ENCODE data around the gene JMJD8.

Gene JMJD8

DNA sequence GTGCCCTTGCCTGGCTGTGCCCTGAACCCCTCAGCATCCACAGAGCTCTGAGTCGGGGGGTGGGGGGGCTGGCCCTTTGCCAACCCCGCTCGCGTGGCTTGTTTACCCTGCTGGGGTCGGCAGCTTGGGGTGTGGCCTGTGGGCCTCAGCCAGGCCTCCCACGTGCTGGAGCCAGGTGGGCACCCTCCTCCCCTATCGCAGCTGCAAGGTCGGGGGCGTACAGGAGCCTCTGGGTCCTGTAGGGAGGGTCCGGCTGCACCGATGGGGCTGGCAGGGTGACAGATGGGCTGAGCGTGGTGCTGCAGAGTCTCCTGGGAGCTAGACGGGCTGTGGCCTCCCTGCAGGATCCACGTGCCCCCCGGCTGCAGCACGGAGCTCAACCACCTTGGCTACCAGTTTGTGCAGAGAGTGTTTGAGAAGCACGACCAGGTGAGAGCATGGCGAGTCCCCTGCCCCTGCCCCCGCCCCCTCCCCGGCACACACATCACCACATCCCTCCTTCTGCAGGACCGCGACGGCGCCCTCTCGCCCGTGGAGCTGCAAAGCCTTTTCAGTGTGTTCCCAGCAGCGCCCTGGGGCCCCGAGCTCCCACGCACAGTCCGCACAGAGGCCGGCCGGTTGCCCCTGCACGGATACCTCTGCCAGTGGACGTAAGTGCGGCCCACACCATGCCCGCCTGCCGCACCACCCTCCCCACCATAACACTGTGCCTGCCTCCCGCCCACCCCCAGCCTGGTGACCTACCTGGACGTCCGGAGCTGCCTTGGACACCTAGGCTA, 12.6 kb downstream of the JMJD8 start:
- H3K4me1 ChIP-seq, result peaks cover 22 to 42% (median 31%) of the 10 kb centered on the region in 10 experiments
- H3K4me2 ChIP-seq, result no peak overlapping the region
- peaks cover 12 to 29% (median 17%) of the 10 kb centered on the region in 11 experiments for H3K27me3 ChIP-seq
- TF ChIP-seq Cebpa-rat (IDR thresholded peaks at IDR 0.05), result no peak
- H3K9me3 ChIP-seq (replicated peaks in 1 of 11), result no peaks in the 10 kb centered on the region
- H3K27ac ChIP-seq, result no peak overlapping the region
- H4K20me1 ChIP-seq, result peaks cover 34 to 82% (median 75%) of the 10 kb centered on the region in 11 experiments; a peak in 21 of 22 replicates
- H3K4me3 ChIP-seq, result no peak overlapping the region
- peak overlapping the region in 1 of 11 experiments; percentile 29; a peak in 2 of 22 replicates for H3K9ac ChIP-seq
- H3K36me3 ChIP-seq, result peaks cover 49 to 59% (median 52%) of the 10 kb centered on the region in 11 experiments

DNA sequence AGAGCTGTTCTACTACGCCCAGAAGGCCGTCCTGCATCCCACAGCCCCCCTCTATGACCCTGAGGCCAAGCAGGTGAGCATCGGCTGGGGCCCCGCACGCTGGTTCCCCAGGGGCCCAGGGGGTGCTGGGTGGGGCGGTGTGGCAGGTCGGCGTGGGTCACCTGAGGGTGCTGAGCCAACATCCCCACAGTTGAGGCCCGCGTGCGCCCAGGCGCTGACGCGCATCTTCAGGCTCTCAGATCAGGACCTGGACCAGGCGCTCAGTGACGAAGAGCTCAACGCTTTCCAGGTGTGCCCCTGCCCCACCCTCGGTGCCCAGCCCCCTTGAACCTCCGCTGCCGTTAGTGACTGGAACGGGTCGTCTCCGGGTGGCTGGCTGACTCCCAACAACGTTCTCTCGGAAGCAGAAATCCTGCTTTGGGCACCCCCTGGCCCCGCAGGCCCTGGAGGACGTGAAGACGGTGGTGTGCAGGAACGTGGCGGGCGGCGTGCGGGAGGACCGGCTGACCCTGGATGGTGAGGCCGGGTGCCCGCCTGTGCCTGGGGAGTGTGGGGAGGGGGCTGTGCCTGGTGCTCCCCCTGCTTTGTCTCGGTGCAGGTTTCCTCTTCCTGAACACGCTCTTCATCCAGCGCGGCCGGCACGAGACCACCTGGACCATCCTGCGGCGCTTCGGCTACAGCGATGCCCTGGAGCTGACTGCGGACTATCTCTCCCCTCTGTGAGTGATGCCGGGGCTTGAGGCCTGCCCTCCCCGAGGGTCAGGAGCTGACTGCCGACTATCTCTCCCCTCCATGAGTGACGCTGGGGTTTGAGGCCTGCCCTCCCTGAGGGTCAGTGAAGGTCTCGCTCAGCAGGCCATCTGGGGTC, 13.4 kb downstream of the JMJD8 start:
- no peaks in the 10 kb centered on the region for H3K9me3 ChIP-seq (replicated peaks in 1 of 11)
- peak overlapping the region in 6 of 11 experiments; percentile 15 to 98 (median 95); a peak in 5 of 22 replicates for H3K9ac ChIP-seq
- H3K4me1 ChIP-seq, result peaks cover 22 to 47% (median 32%) of the 10 kb centered on the region in 10 experiments
- peaks cover 12 to 22% (median 16%) of the 10 kb centered on the region in 11 experiments for H3K27me3 ChIP-seq
- no peak overlapping the region for H3K27ac ChIP-seq
- peaks cover 49 to 66% (median 52%) of the 10 kb centered on the region in 11 experiments for H3K36me3 ChIP-seq
- no peak overlapping the region for H3K4me3 ChIP-seq
- TF ChIP-seq Cebpa-rat (IDR thresholded peaks at IDR 0.05), result no peak
- H4K20me1 ChIP-seq, result peaks cover 34 to 75% (median 70%) of the 10 kb centered on the region in 11 experiments; a peak in 21 of 22 replicates
- no peak overlapping the region for H3K4me2 ChIP-seq

DNA sequence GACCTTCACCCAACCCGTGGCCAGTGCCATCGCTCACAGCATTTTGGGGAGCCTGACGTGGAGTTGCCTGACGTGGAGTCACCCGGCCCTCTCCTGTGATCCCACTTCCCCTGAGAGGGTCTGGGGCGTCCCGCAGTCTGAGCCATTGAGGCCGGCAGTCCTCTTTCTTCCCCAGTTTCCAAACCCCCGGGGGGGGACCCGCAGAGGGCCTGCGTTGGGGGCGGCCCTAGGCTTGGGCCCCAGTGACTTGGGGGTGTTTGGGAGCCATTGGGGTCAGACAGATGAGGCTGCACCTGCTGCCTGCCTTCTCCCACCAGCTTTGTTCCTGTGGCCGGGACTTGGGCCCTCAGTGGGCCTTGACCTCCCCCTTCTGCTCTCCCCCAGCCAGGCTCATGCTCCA, 14.5 kb downstream of the JMJD8 start:
- peaks cover 22 to 37% (median 30%) of the 10 kb centered on the region in 10 experiments for H3K4me1 ChIP-seq
- H4K20me1 ChIP-seq, result peaks cover 26 to 64% (median 59%) of the 10 kb centered on the region in 11 experiments; a peak in 21 of 22 replicates
- no peaks in the 10 kb centered on the region for H3K9me3 ChIP-seq (replicated peaks in 1 of 11)
- H3K27me3 ChIP-seq, result peaks cover 2 to 12% (median 6%) of the 10 kb centered on the region in 11 experiments; a peak in 20 of 22 replicates
- peak overlapping the region; percentile 89 to 100 (median 100); a peak in 13 of 20 replicates for H3K4me3 ChIP-seq
- H3K9ac ChIP-seq, result peak overlapping the region; percentile 91 to 99 (median 96); a peak in 20 of 22 replicates
- TF ChIP-seq Cebpa-rat (IDR thresholded peaks at IDR 0.05), result no peak
- H3K4me2 ChIP-seq, result peak overlapping the region; percentile 89 to 99 (median 96); a peak in 19 of 22 replicates
- H3K27ac ChIP-seq, result no peak overlapping the region
- peaks cover 49 to 64% (median 52%) of the 10 kb centered on the region in 11 experiments for H3K36me3 ChIP-seq

DNA sequence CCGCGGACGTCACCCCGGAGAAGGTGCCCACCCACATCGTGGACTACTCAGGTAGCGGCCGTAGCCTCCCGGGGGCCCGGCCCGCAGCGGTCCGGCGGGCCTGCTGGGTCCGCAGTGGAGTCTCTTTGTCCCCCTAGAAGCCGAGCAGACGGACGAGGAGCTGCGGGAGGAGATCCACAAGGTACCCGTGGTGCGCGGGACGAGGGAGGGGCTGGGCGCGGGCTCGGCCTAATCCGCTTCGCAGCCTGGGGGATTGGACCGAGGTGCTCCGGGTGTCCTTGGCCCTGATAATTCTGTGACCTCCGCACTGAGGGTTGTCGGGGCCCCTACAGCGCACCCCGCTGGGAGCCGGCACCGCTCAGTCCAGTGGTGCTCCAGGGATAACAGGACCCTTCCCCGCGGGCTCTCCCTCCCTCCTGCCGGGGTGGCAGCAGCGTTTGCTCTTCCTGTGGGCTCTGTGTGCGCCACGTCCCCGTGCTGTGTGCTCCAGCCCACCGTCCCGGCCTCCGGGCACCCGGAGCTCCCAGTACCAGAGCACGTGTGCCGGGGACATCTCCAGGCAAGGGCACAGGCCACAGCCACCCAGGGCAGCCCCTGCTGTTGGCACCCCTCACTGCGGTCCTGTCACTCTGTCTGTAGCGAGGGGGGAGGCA, 15.5 kb downstream of the JMJD8 start:
- peak overlapping the region; percentile 89 to 99 (median 96) for H3K4me2 ChIP-seq
- H3K4me1 ChIP-seq, result peaks cover 18 to 44% (median 33%) of the 10 kb centered on the region in 10 experiments
- H3K9me3 ChIP-seq (replicated peaks in 1 of 11), result no peaks in the 10 kb centered on the region
- peaks cover 16 to 54% (median 49%) of the 10 kb centered on the region in 11 experiments; a peak in 21 of 22 replicates for H4K20me1 ChIP-seq
- H3K36me3 ChIP-seq, result peaks cover 41 to 54% (median 44%) of the 10 kb centered on the region in 11 experiments
- TF ChIP-seq Cebpa-rat (IDR thresholded peaks at IDR 0.05), result no peak
- H3K9ac ChIP-seq, result peak overlapping the region; percentile 91 to 99 (median 96)
- peak overlapping the region; percentile 89 to 100 (median 100) for H3K4me3 ChIP-seq
- peak overlapping the region; percentile 85 to 93 (median 90) for H3K27ac ChIP-seq
- H3K27me3 ChIP-seq, result peaks cover 0 to 1% (median 0%) of the 10 kb centered on the region in 11 experiments; a peak in 1 of 22 replicates

DNA sequence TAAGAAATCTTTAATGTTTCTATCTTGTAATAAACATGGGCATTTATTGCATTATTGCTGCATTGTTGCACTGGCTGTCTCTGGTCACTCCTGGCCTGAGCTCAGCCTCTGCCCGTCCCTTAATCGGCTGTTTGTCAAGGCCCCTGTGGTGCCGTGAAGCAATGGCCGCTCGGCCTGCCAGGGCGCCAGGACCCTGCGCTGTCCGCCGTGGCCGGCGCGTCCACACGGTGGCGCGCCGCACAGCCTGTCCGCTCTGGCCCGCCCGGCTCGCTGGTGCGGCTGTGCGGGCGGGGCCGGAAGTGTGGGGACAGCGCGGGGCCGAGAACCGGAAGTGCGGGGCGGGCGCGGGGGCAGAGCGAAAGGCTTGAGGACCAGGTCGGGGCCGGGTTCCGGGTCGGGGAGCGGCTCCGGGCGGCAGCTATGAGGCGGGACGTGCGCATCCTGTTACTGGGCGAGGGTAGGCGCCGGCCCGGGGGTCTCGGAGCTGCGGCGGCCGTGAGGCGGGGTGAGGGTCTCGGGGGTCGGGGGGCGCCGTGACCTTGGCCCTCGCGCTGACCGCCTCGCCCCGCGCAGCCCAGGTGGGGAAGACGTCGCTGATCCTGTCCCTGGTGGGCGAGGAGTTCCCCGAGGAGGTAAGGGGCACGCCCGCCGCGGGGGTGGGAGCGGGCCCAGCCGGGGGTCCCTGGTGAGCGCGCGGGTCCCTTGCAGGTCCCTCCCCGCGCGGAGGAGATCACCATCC, 16.2 kb downstream of the JMJD8 start, which contains the start of gene RHOT2:
Gene RHOT2 (plus strand): TSS at position 353 of the 739 bp plus-strand sequence. CDS start 68 bp downstream, at position 421.
- peak within 1 kb of the TSS; percentile 89 to 100 (median 100) for H3K4me3 ChIP-seq
- peak within 1 kb of the TSS; percentile 89 to 99 (median 96) for H3K4me2 ChIP-seq
- no peaks in the 10 kb centered on the region for H3K9me3 ChIP-seq (replicated peaks in 1 of 11)
- H4K20me1 ChIP-seq, result peaks cover 9 to 47% (median 42%) of the 10 kb centered on the region in 11 experiments; a peak in 21 of 22 replicates
- H3K4me1 ChIP-seq, result peaks cover 18 to 49% (median 38%) of the 10 kb centered on the region in 10 experiments
- TF ChIP-seq Cebpa-rat (IDR thresholded peaks at IDR 0.05), result 0 out of 22 replicates have a peak, but pooled peaks of 1 of the 11 experiments have one; percentile 7
- no peaks in the 10 kb centered on the region for H3K27me3 ChIP-seq
- peak within 1 kb of the TSS; percentile 85 to 93 (median 90) for H3K27ac ChIP-seq
- H3K9ac ChIP-seq, result peak within 1 kb of the TSS; percentile 91 to 99 (median 96)
- peaks cover 34 to 47% (median 37%) of the 10 kb centered on the region in 11 experiments for H3K36me3 ChIP-seq

DNA sequence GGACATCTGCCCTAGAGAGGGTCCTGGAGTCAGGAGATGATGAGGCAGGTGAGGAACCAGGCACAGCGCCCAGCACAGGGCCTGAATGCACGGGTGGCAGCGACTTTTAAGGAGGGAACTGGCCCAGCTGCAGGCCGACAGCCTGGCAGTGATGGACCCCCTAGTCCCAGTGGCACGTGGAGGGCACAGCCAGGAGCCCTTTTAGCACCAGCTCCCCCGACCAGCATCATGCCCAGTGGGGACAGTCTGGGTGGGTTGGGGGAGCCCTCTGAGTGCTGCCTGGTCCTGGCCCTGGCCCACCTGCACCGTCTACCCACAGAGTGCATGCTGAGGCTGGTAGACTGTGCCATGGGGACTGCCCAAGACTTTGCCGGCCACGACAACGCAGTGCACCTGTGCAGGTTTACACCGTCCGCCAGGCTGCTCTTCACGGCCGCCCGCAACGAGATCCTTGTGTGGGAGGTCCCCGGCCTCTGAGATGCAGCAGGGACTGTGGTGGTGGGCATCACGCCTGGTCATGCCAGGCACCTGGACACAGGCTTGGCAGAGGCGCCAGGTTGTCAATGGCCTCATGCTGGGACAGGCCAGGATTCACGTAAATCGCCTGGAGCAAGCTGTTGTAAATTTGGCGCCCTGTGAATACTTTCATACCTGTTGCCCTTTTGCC, 16.9 kb downstream of the JMJD8 start:
- peak overlapping the region in 7 of 10 experiments; percentile 89 to 100 (median 100); a peak in 10 of 20 replicates for H3K4me3 ChIP-seq
- peaks cover 27 to 44% (median 31%) of the 10 kb centered on the region in 11 experiments for H3K36me3 ChIP-seq
- peak overlapping the region; percentile 53 to 93 (median 89); a peak in 21 of 22 replicates for H3K27ac ChIP-seq
- H3K9me3 ChIP-seq (replicated peaks in 1 of 11), result no peaks in the 10 kb centered on the region
- peaks cover 2 to 40% (median 35%) of the 10 kb centered on the region in 11 experiments; a peak in 21 of 22 replicates for H4K20me1 ChIP-seq
- peaks cover 18 to 49% (median 38%) of the 10 kb centered on the region in 10 experiments for H3K4me1 ChIP-seq
- no peaks in the 10 kb centered on the region for H3K27me3 ChIP-seq
- H3K4me2 ChIP-seq, result peak overlapping the region; percentile 18 to 96 (median 54)
- no peak for TF ChIP-seq Cebpa-rat (IDR thresholded peaks at IDR 0.05)
- H3K9ac ChIP-seq, result peak overlapping the region; percentile 91 to 99 (median 96)

DNA sequence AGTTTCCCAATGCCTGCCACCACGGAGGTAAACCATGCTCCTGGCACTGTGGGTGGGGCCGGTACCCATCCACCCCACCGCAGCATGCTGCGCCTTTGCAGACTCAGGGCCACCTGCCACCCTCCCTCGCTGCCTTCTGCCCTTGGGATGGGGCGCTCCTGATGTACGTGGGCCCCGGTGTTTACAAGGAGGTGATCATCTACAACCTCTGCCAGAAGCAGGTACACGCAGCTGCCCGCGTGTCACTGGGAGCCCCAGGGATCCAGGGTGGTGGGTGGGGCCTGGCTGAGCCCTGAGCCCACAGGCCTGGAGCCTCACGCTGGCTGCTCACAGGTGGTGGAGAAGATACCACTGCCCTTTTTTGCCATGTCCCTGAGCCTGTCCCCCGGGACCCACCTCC, 17.6 kb downstream of the JMJD8 start:
- Histone ChIP-seq H3K9ac (peak overlapping the region in 8 of 11 experiments; percentile 8 to 98 (median 96); a peak in 9 of 22 replicates), H3K4me2 (peak overlapping the region in 5 of 11 experiments; percentile 6 to 96 (median 62); a peak in 5 of 22 replicates), H4K20me1 (peaks cover 0 to 39% (median 32%) of the 10 kb centered on the region in 11 experiments; a peak in 20 of 22 replicates), H3K4me1 (peaks cover 18 to 51% (median 40%) of the 10 kb centered on the region in 10 experiments), H3K27me3 (no peaks in the 10 kb centered on the region), H3K36me3 (peaks cover 22 to 45% (median 26%) of the 10 kb centered on the region in 11 experiments), H3K4me3 (no peak overlapping the region), H3K9me3 (replicated peaks in 1 of 11) (no peaks in the 10 kb centered on the region), H3K27ac (no peak overlapping the region; a peak in 1 of 22 replicates)
- no peak for TF ChIP-seq Cebpa-rat (IDR thresholded peaks at IDR 0.05)
